Measurements from ENCODE around the gene ALX4. TPM values are rescaled to one million over a fixed set of nuclear protein-coding genes. Genes with fewer than 3 reads are reported as not detected.

Gene ALX4
- total and polyA plus RNA-seq, 2 of the 8 experiments (the other 6 are each of a cell fraction or from before 2014, with no cell fraction given), result not detected

DNA sequence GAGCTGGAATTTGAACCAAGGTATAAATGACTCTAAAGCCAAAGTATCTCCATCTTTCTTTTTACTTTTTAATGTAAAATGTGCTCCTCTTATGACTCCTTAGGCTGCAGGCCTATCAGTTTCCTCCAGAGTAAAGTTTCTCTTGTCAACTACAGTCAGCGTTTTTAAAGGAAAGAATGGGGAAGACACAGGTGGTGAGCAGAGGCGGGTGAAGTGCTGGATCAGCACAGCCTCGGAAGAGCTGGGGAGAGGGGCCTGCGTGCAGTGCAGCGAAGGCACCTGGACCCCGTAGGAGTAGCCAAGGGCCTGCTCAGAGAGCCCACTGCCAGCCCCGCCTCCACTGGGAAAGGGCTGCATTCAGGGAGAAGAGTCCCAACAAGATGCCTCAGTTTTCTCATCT, 48.8 kb upstream of the ALX4 start:
- Histone ChIP-seq H3K9me3 (ENCODE audit: insufficient read depth in 2 of 2, low read depth in 1 of 2, low read length in 1 of 2) (no peaks in the 10 kb centered on the region), H3K14ac (ENCODE audit: insufficient read length) (no peak overlapping the region), H3K4me1 (replicated peaks in 1 of 4; ENCODE audit: control insufficient read depth in 3 of 4, insufficient read depth in 4 of 4, low read length in 3 of 4) (no peaks in the 10 kb centered on the region), H4K5ac (ENCODE audit: insufficient read length, low read depth, low read length) (no peak overlapping the region), H2AFZ (ENCODE audit: low read length) (no peak overlapping the region), H2BK12ac (ENCODE audit: low read depth, low read length) (no peak overlapping the region), H2BK5ac (ENCODE audit: low read depth, low read length) (no peak overlapping the region), H3K79me2 (ENCODE audit: control insufficient read depth in 1 of 2, insufficient read depth in 2 of 2, low read length in 2 of 2) (no peaks in the 10 kb centered on the region), H4K91ac (replicated peaks; ENCODE audit: insufficient read length, low read length) (no peak overlapping the region), H3K79me1 (ENCODE audit: low read depth, low read length) (no peaks in the 10 kb centered on the region), H3K27me3 (replicated peaks in 1 of 4; ENCODE audit: control insufficient read depth in 3 of 4, extremely low read depth in 1 of 4, insufficient read depth in 3 of 4, low read length in 3 of 4) (no peaks in the 10 kb centered on the region; a peak in 1 of 7 replicates), H3K18ac (ENCODE audit: extremely low read depth, low read length) (no peak overlapping the region), H3K23ac (ENCODE audit: insufficient read length) (no peak overlapping the region), H3K4me3 (ENCODE audit: extremely low read depth in 1 of 4, insufficient read depth in 2 of 4, low read depth in 3 of 4, low read length in 4 of 4) (no peak overlapping the region), H3K4me2 (ENCODE audit: insufficient read depth in 1 of 2, low read depth in 2 of 2, low read length in 2 of 2) (no peak overlapping the region), H3K36me3 (ENCODE audit: control insufficient read depth in 2 of 4, insufficient read depth in 4 of 4, low read length in 3 of 4) (no peaks in the 10 kb centered on the region), H2BK120ac (replicated peaks; ENCODE audit: low read depth, low read length) (no peak overlapping the region), H2AK5ac (ENCODE audit: low read depth, low read length) (no peak overlapping the region), H3K56ac (replicated peaks; ENCODE audit: insufficient read length, low read depth, low read length) (no peak overlapping the region), H2BK15ac (ENCODE audit: low read length) (no peak overlapping the region), H3K23me2 (ENCODE audit: low read depth, low read length) (no peaks in the 10 kb centered on the region), H4K8ac (ENCODE audit: extremely low read depth, insufficient read depth, low read length) (no peak overlapping the region), H2BK20ac (ENCODE audit: low read length) (no peak overlapping the region), H4K20me1 (replicated peaks in 1 of 2; ENCODE audit: control insufficient read depth in 1 of 2, insufficient read depth in 2 of 2, low read length in 2 of 2) (no peaks in the 10 kb centered on the region), H3K27ac (ENCODE audit: low read depth, low read length) (no peak overlapping the region), H3K4ac (replicated peaks; ENCODE audit: insufficient read length, low read depth, low read length) (no peak overlapping the region), H3K9ac (replicated peaks in 1 of 4; ENCODE audit: extremely low read depth in 1 of 4, low read depth in 3 of 4, low read length in 3 of 4) (no peak overlapping the region)
- FAIRE-seq (no peak), DNase-seq (ENCODE audit: low read depth in 1 of 2, low spot score in 2 of 2) (no peak)
- TF ChIP-seq CEBPB (IDR thresholded peaks at IDR 0.05; ENCODE audit: low read depth, low read length) (no peak), TAF7 (optimal IDR thresholded peaks at IDR 0.05; ENCODE audit: borderline replicate concordance, low read depth, low read length) (no peak), JUND (IDR thresholded peaks at IDR 0.05; ENCODE audit: low read length) (no peak), RFX5 (IDR thresholded peaks at IDR 0.05; ENCODE audit: borderline replicate concordance, low read depth, low read length) (no peak), POU5F1 (IDR thresholded peaks at IDR 0.05; ENCODE audit: low read depth, low read length) (no peak), SP2 (IDR thresholded peaks at IDR 0.05; ENCODE audit: low read length) (no peak)
- TF ChIP-seq, protein P1, sequence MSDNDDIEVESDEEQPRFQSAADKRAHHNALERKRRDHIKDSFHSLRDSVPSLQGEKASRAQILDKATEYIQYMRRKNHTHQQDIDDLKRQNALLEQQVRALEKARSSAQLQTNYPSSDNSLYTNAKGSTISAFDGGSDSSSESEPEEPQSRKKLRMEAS (IDR thresholded peaks at IDR 0.05), result no peak
- TF ChIP-seq, protein P2, sequence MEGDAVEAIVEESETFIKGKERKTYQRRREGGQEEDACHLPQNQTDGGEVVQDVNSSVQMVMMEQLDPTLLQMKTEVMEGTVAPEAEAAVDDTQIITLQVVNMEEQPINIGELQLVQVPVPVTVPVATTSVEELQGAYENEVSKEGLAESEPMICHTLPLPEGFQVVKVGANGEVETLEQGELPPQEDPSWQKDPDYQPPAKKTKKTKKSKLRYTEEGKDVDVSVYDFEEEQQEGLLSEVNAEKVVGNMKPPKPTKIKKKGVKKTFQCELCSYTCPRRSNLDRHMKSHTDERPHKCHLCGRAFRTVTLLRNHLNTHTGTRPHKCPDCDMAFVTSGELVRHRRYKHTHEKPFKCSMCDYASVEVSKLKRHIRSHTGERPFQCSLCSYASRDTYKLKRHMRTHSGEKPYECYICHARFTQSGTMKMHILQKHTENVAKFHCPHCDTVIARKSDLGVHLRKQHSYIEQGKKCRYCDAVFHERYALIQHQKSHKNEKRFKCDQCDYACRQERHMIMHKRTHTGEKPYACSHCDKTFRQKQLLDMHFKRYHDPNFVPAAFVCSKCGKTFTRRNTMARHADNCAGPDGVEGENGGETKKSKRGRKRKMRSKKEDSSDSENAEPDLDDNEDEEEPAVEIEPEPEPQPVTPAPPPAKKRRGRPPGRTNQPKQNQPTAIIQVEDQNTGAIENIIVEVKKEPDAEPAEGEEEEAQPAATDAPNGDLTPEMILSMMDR (IDR thresholded peaks at IDR 0.05; ENCODE audit: control extremely low read depth in 1 of 3, insufficient read depth in 1 of 3, low read depth in 1 of 3, low read length in 3 of 3), result no peak
- POLR2A ChIA-PET (ENCODE audit: partially characterized antibody), result no interaction called here
- 84% methylated on average over 7 of the region's 7 CpGs; no CpG with 5 or more reads in 1 of the 2 experiments for WGBS, 2 experiments (ENCODE audit: extremely low coverage in 1 of 2, insufficient coverage in 1 of 2, insufficient read length in 1 of 2, insufficient replicate concordance in 2 of 2, low coverage in 1 of 2, low lambda C conversion rate in 2 of 2, missing lambda C conversion rate in 1 of 2)
- CTCF ChIA-PET (ENCODE audit: partially characterized antibody), result interaction anchor here (0.6 to 1.8 kb wide), 9 partner anchors 15 to 258 kb away, joined by 3 to 5 read pairs (median 3); no protein-coding TSS in a partner anchor
